ENCODE data around the gene IL4. TPM values are rescaled to one million over a fixed set of nuclear protein-coding genes. Genes with fewer than 3 reads are reported as not detected.

IL4 gene
- total and polyA plus RNA-seq, 9 of the 15 experiments (the other 6 are each of a cell fraction or from before 2014, with no cell fraction given): 0.22 to 0.62 TPM; not detected in 7

DNA sequence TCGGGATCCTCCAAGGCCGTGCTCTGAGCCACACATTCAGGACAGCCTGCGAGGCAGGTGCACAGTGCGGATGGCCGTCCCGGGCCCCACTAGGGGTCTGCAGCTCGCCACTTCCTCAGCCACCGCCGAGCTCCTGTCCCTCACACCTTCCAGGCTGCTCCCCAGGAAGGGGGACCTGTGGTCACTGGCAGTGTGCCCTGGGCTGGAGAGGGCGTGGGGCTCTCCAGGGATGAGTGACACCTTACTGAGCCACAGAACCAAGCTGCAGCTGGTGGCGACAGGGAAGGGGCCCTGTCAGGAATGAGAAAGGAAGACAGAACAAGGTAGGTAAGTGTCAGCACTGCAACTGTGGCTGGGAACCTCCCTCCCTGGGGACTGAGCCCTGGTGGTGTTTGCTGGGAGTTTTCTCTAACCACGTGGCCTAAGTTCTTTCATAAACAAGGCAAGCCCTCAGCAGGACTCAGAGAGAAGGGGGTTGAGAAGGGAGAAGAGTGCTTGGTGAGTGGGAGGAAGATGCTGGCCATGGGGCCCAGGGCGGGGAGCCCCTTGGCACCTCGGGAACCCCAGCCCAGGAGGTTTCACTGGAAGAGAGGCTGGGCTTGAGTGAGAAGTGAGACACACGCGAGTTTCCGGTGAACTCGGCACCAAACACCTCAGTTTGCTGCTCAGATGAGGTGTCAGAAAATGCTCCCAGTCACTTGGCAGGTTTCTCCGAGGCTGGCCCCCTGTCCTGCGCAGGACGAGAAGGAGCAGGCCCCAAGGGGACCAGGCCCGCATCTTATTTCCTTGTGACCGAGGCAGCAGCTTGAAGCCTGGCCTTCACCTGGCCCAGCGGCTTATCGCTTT, 10.6 kb upstream of the IL4 start (continued):
- TF ChIP-seq, protein P1, sequence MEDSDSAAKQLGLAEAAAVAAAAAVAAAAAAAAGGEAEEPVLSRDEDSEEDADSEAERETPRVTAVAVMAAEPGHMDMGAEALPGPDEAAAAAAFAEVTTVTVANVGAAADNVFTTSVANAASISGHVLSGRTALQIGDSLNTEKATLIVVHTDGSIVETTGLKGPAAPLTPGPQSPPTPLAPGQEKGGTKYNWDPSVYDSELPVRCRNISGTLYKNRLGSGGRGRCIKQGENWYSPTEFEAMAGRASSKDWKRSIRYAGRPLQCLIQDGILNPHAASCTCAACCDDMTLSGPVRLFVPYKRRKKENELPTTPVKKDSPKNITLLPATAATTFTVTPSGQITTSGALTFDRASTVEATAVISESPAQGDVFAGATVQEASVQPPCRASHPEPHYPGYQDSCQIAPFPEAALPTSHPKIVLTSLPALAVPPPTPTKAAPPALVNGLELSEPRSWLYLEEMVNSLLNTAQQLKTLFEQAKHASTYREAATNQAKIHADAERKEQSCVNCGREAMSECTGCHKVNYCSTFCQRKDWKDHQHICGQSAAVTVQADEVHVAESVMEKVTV (CRISPR knock-in tag; IDR thresholded peaks at IDR 0.05): no peak
- TF ChIP-seq MCM7 (IDR thresholded peaks at IDR 0.05) (no peak), E2F3 (CRISPR knock-in tag; IDR thresholded peaks at IDR 0.05) (peak; percentile 39; the same call in 1 of the 2 replicates), ADNP (tag; IDR thresholded peaks at IDR 0.05) (no peak), ZNF316 (IDR thresholded peaks at IDR 0.05) (no peak), BRD4 (IDR thresholded peaks at IDR 0.05) (no peak), ELK1 (CRISPR knock-in tag; IDR thresholded peaks at IDR 0.05) (no peak), ZNF407 (IDR thresholded peaks at IDR 0.05; ENCODE audit: low read depth) (no peak), TSC22D4 (tag; IDR thresholded peaks at IDR 0.05) (no peak), PTBP1 (IDR thresholded peaks at IDR 0.05; ENCODE audit: low read depth, low read length) (no peak)
- TF ChIP-seq, protein P2, sequence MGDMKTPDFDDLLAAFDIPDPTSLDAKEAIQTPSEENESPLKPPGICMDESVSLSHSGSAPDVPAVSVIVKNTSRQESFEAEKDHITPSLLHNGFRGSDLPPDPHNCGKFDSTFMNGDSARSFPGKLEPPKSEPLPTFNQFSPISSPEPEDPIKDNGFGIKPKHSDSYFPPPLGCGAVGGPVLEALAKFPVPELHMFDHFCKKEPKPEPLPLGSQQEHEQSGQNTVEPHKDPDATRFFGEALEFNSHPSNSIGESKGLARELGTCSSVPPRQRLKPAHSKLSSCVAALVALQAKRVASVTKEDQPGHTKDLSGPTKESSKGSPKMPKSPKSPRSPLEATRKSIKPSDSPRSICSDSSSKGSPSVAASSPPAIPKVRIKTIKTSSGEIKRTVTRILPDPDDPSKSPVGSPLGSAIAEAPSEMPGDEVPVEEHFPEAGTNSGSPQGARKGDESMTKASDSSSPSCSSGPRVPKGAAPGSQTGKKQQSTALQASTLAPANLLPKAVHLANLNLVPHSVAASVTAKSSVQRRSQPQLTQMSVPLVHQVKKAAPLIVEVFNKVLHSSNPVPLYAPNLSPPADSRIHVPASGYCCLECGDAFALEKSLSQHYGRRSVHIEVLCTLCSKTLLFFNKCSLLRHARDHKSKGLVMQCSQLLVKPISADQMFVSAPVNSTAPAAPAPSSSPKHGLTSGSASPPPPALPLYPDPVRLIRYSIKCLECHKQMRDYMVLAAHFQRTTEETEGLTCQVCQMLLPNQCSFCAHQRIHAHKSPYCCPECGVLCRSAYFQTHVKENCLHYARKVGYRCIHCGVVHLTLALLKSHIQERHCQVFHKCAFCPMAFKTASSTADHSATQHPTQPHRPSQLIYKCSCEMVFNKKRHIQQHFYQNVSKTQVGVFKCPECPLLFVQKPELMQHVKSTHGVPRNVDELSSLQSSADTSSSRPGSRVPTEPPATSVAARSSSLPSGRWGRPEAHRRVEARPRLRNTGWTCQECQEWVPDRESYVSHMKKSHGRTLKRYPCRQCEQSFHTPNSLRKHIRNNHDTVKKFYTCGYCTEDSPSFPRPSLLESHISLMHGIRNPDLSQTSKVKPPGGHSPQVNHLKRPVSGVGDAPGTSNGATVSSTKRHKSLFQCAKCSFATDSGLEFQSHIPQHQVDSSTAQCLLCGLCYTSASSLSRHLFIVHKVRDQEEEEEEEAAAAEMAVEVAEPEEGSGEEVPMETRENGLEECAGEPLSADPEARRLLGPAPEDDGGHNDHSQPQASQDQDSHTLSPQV (IDR thresholded peaks at IDR 0.05): peak; percentile 85; the same call in 1 of the 2 replicates

Measured in K562 (cell line).